ENCODE data around the gene FAM204A.

FAM204A gene

DNA sequence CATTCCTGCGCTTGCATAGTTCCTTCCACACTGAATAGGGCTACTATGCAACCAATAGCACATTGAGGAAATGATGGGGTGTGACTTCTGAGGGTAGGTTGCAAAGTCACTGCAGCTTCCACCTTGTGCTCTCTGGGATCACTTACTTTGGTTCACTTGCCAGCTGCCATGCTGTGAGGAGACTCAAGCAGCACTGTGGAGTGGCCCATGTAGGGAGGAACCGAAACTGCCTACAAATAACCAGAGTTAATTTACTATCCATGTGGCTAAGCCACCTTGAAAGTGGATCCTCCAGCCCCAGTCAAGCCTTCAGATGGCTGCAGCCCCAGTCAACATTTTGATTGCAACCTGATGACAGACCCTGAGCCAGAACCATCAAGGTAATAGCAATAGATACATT is 64.3 kb downstream of the FAM204A start:
- no peak for DNase-seq (ENCODE audit: low read depth)

DNA sequence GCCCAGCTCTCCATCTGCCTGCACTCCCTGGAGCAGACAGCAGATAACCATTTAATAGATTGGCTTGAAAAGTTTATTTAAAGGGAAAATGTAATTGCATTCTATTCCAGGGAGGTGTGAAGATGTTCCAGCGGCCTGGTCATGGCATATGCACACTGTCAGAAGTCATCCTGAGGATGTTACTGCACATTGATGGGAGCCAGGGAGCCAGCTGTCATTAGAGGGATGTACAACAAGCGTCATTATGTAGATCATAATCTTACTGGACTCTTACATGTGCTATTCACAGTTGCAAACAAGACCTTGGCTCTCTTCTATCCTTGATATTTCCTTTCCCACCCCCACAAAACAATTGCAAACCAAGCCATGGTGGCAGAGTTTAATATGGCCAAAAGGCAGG is 65.4 kb downstream of the FAM204A start:
- DNase-seq (ENCODE audit: low read depth): no peak

DNA sequence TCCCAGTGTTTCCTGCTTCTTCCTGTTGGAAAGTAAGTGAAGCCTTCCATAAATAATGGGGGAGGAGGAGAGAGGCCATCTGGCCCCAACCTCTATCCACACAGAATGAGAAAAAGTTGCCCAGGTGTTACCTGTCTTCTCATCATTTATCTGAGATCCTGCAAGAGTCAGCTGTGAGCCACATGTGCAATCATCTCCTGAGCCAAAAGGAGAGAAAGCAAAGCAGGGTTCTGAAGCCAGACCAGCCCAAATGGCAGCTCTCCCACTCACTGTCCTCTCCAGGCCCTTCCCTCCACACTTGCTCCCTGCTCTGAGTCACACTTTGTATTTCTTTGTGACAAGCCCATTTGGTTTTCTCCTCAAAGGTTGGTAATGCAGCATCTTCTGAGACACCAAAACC is 65.9 kb downstream of the FAM204A start:
- DNase-seq (ENCODE audit: low read depth): no peak

DNA sequence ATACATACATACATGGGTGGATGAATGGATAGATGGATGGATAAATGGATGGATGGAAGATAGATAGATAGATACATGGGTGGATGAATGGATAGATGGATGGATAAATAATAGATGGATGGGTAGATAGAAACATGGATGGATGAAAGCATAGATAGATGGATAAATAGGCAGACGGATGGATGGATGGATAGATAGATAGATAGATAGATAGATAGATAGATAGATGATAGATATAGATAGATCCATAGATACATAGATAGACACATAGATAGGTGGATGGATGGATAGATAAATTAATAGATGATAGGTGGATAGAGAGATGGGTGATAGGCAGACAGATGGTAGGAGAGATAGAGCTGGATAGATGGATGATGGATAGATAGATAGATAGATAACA is 68.5 kb downstream of the FAM204A start:
- no peak for DNase-seq (ENCODE audit: low read depth)

DNA sequence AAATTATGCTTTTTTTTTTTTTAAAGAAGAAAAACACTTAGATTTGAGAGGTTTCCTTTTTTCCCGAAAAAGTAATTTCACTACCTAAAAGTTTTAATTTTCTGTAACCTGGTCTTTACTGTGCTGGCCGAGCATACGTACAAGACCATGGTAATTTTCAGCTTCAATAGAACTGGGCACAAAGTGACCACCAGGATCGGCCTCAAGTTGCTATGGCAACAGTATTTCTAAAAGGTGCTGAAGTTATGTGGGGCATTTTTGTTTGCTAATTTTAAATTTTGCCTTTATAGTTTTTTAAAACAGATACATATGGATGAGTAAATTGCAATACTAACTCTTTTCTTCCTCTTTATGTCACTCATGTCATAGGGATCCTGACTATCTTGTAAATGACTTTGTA is 69.4 kb downstream of the FAM204A start:
- DNase-seq (ENCODE audit: low read depth): no peak

DNA sequence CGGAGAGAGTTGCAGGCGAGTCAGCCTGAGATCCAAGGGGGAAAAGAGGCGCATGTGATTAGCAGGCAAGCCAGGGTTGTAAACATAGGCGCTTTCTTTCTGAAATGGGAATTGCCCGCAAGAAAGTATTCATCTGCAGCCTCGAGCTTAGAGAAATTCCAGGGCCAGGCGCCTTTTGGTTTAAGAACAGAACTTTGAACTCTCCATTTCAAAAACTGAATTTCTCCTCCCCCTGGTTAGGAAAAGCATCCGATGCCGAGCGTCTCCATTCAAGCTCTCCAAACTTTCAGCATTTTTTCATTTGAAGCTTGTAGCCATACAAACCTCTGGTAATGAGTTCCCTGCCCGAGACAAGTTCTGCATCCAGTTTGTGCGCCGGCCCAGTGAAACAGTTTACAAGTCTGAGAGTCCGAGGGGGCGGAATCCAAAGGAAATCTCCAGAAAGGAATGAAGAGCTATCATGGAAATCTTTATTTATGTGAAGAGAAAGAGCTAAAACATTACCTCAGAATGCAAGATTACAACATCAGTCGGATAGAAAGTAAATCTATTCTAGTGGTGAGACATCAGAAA is 69.9 kb downstream of the FAM204A start:
- peak; percentile 47 for DNase-seq (ENCODE audit: low read depth)

DNA sequence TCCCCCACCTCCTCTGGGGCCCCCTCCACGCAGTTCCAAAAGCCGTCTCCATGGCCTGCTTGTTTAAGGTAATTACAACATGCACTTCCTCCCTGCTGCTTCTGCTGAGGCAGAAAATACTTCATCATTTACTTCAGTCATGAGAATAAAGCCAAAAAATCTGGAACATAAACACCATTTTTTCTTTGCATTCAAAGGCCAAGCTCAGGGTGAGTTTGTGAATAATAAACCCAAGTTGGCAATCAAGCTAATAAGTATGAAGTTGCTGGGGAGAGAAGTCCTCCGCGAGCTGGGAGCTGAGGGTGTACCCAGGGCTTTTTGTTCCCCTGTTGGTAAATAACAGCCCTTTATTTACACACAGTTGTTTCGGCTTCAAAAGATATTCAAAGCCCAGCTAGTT is 70.5 kb downstream of the FAM204A start:
- no peak for DNase-seq (ENCODE audit: low read depth)

DNA sequence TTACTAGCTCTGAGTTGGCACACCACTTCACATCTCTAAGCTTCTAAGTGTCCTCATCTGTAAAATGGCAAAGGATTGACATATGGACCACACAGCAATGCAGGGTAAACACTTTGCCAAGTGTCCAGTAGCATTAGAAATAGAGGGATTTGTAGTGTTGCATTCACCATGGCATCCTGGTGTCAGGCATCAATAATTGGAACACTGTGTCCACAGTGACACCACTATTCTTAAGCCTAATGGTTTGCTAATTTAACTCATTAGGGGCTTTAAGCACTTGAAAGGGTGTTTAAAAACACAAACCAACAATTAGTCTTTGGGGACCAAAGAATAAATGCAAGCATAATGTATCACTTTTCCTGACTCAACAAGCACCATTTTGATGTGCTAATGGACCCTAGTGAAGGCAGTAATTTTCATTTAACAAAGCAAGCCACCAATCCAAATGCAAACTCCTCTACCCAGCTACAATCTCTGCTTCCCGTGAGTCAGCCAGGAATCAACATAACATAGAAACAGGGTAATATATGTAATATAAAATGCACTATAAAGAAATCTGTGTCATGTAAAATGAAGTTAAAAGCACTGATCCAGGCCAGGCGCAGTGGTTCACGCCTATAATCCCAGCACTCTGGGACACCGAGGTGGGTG is 75.9 kb downstream of the FAM204A start:
- DNase-seq (ENCODE audit: low read depth): no peak

DNA sequence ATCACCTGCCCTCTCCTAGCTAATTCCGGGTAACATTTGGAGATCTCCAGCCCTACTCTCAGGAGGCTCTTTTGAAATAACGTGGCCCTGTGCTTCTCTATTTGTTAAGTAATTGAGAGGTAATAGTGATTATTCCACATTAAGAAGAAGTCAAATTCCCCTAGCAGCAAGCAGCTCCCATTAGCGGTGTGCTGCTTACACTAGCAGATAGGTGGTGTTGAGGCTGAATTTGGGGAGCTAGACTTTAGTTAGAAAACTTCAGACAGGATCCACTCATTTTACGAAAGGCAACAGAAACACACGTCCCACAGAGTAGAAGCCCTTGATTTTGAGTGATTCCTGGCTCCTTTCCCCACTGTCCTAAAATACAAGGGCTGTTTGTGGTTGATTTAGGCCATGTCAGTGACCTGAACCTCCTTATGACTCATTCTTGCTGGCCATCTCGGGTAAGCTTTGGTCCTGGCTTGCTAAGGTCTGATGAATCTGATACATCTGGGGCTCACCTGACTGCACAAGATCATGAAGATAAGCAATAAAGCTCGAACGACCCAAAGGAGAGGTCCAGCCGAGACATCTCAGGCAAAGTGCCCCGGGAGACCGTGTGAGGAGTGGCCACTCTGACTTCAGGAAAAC is 77.2 kb downstream of the FAM204A start:
- no peak for DNase-seq (ENCODE audit: low read depth)

DNA sequence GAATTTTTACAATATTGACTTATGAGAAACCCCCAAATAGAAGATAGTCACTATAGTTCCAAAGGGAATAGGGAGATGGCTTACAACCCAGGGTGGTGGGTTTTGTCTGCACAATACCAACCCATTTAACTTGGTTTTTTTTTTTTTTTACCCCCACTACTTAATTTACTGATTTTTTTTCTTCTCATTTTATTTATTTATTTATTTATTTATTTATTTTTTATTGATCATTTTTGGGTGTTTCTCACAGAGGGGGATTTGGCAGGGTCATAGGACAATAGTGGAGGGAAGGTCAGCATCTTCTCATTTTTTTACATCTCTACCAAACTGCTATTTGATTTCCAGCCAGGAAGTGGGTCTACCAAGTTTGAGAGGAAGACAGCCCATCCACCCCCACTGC is 77.9 kb downstream of the FAM204A start:
- DNase-seq (ENCODE audit: low read depth): no peak

DNA sequence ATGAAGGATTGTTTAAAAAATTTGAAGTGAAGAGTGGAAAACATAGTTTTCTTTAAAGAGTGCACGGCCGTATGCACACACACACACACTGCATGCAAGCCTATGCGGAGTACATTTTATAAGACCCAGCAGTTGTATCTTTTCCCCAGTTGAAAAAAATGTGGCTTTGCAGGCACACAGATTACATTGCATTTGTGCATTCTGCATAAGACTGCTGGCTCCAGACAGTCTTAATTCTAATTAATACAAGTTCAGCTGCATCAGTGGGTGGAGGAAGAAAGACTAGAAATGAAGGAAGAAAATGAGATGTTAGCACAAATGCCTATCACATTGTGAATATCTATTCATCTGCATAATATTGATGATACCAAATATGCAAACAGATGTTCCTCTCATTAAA is 79.6 kb downstream of the FAM204A start:
- DNase-seq (ENCODE audit: low read depth): no peak

DNA sequence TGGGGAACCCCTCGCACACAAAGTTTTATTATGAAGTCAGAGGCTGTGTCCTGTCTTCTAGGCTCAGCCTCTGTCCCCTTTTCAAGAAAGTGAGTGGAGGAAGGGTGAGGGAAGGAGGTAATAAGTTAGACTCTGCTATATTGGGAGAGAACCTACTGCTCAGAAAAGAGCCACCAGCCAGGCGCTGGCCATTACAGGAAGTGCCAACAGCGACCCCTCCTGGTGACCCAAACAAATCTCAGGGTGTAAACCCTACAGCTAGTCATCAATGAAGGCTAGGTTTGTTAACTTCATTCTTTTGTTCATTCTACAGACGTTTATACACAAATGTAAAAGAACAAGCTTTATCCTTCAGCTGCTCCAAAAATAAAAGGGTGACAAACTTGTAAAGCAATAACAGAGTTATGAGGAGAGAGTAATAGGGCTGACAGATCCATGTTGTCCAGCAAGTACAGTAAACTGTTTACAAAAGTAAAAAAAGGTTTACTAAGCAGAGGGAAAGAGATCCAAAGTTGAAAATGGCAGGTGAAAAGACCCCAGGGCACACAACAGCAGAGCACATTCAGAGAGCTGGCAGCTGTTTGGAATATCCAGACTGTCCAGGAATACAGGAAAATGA is 82.7 kb downstream of the FAM204A start:
- DNase-seq (ENCODE audit: low read depth): no peak

DNA sequence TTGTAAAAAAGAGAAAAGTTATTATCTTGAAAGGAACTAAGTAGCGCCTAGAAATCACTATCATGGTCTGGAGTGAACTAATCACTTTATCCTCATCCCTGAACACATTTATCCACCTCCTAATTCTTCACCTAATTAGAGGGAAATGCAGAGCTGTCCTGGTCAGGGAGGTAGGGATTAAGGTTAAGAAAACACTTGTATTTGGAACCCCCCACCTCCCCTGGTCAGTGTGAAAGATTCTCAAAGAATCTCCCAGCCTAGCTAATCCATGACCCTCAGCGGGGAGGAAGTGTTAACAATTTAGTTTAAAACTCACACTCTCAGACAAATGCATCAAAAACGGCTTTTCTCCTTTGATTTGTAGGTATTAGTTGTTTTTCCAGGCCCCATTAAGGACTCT is 83.8 kb downstream of the FAM204A start:
- no peak for DNase-seq (ENCODE audit: low read depth)

DNA sequence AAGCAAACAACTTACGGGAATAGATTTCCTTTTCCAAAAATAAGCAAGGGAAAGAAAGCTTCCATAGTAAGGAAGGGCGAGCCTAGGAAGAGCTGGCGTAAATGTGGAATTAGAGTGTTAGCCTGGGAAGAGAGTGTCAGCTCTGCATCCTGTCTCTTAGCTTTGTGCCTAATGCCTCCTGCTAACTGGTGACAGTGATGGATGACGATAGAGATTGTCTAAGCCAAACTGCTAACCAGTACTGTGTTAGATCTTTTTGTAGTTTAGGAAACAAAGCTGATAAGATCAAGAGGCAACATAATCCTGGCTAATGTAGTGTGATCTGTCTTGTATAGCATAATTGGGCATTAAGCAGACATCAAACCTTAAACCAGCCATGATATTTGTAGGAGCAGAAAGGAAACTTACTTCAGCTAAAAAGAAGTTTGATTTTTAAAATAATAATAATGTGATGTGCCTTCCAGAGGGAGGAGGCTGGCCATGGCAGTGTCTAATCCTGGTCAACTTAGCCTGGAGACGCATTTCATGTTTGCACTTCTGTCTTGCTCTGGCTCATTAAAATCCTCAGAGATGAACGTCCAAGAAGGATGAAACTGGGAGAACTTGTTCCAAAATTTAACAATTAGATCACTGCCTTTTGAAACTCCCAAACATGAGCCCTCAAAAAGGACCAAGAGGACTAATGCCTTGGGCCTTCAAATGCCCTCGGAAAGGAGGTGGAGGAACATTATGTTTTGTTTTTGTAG is 85.1 kb downstream of the FAM204A start:
- no peak for DNase-seq (ENCODE audit: low read depth)

DNA sequence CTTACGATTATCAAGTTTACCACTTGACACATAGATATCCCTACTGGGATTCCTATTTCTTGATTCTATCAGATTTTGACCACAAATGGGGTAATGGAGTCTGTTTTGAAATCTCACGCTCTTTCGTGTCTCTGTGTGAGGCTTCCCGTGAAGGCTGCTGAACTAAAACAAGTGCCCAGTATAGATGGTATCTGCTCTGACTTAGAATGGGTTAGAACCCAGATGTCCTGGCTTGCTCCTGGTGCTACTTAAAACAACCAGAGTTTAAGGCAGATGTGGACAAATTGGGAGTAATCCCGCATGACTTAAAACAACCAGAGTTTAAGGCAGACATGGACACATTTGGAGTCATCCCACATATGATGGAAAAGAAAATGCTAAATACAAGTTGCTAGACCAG is 85.9 kb downstream of the FAM204A start:
- no peak for DNase-seq (ENCODE audit: low read depth)

DNA sequence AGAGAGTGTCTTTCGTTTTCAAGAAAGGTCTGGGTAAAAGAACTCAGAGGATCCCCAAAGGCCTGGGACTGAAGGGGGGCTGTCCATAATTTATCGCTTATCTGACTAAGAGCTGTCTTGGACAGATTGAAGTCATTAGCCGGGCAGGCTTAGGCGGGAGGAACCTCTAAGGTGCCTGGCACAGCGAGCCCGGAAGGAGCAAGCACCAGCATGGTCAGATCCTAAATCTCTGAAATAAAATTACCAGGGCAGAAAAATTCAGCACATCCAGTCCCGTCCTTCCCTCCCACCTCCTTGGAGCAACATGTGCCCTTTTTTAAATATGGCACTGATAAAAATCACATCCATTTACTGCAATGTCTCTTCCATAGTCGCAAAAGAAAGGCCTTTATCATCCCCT is 86.8 kb downstream of the FAM204A start:
- no peak for DNase-seq (ENCODE audit: low read depth)

DNA sequence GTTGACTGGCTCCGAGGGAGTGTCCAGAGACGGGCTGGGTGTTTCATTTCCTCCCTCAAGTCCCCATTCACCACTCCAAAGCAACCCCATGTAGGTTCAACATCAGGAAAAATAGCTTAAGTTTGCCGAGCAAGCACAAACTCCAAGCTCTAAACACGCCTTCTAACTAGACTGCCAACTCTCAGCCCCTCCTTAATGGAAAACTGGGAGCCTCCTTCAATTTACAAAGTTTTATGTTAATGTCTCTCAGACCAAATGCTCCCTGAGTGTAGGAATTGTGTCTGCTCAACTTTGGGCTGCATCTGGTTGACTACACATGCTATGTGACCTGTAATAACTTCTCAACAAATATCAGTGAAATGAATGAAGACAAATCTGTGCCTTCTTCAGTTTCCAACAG is 87.5 kb downstream of the FAM204A start:
- no peak for DNase-seq (ENCODE audit: low read depth)

DNA sequence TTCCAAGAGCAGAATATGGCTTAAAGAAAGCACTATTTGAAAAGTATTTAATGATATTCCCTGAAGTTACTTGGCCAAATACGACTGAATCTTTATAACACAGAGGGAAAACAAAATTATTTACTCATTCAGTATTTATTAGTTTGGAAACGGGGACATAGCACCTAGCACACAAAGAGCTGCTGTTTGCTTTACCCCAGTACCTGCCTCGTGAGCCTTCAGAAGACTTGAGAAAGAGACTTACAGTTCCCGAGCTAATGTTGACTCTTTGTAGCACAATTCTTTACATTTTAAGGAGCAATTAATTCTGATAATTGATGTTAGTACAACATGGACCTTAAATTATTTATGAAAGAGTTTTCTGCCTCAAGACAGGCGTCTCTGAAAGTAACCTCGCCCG is 88.7 kb downstream of the FAM204A start:
- DNase-seq (ENCODE audit: low read depth): no peak

DNA sequence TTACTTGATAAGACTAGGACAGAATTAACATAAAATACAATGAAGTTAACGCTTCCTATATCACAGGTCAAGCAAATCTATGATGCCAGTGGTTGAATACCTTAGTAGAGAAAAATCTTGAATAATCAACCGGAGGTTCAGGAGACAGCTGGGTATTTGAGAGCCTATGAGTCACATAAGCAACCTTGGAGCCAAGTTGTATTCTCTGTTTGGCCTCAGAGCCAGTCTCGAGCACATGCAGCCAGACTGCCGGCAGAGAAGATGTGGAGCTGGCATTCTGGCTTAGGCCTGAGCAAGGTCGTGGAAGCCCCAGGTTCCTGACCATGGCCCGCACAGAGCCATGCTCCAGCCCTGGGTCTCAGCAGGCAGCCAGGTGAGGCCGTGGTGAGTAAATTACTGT is 90.3 kb downstream of the FAM204A start:
- DNase-seq (ENCODE audit: low read depth): no peak

DNA sequence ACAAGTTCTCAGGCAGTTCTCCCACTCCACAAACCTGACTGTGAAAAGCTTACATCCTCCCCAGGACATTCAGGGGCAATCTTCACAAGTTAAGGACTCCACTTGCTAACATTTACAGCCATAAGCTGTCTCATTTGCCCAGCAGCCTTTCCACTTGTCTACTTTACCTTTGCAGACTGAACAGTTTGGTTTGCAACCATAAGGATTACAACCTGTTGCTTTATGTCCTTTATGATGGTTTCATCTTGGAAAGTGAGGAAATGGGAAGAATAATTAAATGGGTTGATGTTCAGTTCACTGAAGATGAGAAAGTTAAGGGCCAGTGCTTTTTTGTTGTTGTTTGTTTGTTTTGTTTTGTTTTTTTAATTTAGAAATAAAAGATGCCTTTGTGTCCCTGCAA is 92.4 kb downstream of the FAM204A start:
- no peak for DNase-seq (ENCODE audit: low read depth)

Data from GM04503 (cell line).